Hepatocyte (in vitro differentiated cells): Measurements from ENCODE around the gene PCGF2. TPM values are rescaled to one million over a fixed set of nuclear protein-coding genes. Genes with fewer than 3 reads are reported as not detected.

ENCODE experiments used
- DNase-seq: peaks from one replicate; pipeline ENCODE4 v3.0.0-alpha.2; 2016; ENCODE audit warnings: low spot score
- H2AFZ ChIP-seq: fragments of 200-600 bp; sonication (generic); 2 replicates; pipeline ENCODE4 v1.6.0; 2016; ENCODE audit warnings: antibody characterized with exemption, mild to moderate bottlenecking
- H3K27ac ChIP-seq: fragments of 200-600 bp; sonication (generic); 2 replicates; pipeline ENCODE4 v1.5.1; 2016; ENCODE audit warnings: mild to moderate bottlenecking
- H3K27me3 ChIP-seq: fragments of 200-600 bp; sonication (generic); 2 replicates; pipeline ENCODE4 v1.6.1; 2016
- H3K36me3 ChIP-seq: fragments of 200-600 bp; sonication (generic); replicated peaks from 2 replicates; pipeline ENCODE4 v1.5.1; 2016; ENCODE audit warnings: low read depth; ENCODE audit not compliant: insufficient read depth
- H3K4me1 ChIP-seq: fragments of 200-600 bp; sonication (generic); 2 replicates; pipeline ENCODE4 v1.5.1; 2016; ENCODE audit warnings: mild to moderate bottlenecking, moderate library complexity; ENCODE audit not compliant: insufficient read depth
- H3K4me2 ChIP-seq: fragments of 200-600 bp; sonication (generic); 2 replicates; pipeline ENCODE4 v1.6.0; 2016
- H3K4me3 ChIP-seq: fragments of 200-600 bp; sonication (generic); 2 replicates; pipeline ENCODE4 v1.5.1; 2016; ENCODE audit warnings: mild to moderate bottlenecking
- H3K79me2 ChIP-seq: fragments of 200-600 bp; sonication (generic); 2 replicates; pipeline ENCODE4 v1.6.0; 2017; ENCODE audit warnings: mild to moderate bottlenecking
- H3K9me2 ChIP-seq: fragments of 200-600 bp; sonication (generic); replicated peaks from 2 replicates; pipeline ENCODE4 v1.6.0; 2017; ENCODE audit warnings: mild to moderate bottlenecking; ENCODE audit not compliant: insufficient read depth
- H3K9me3 ChIP-seq: fragments of 200-600 bp; sonication (generic); 2 replicates; pipeline ENCODE4 v1.5.1; 2016; ENCODE audit warnings: low read depth, mild to moderate bottlenecking
- H4K20me1 ChIP-seq: fragments of 200-600 bp; sonication (generic); 2 replicates; pipeline ENCODE4 v1.6.0; 2016; ENCODE audit warnings: mild to moderate bottlenecking; ENCODE audit not compliant: insufficient read depth, poor library complexity, severe bottlenecking
- CTCF ChIP-seq: fragments of 200-600 bp; sonication (generic); IDR thresholded peaks from 2 replicates; pipeline ENCODE4 v1.5.1; 2016; ENCODE audit warnings: antibody characterized with exemption, mild to moderate bottlenecking; ENCODE audit not compliant: poor library complexity
- EZH2 ChIP-seq: fragments of 200-600 bp; sonication (generic); IDR thresholded peaks from 2 replicates; pipeline ENCODE4 v1.6.1; 2016; ENCODE audit warnings: antibody characterized with exemption, mild to moderate bottlenecking, borderline replicate concordance
- EZH2phosphoT487 ChIP-seq: fragments of 200-600 bp; sonication (generic); IDR thresholded peaks from one replicate; pipeline ENCODE4 v1.6.1; 2018; ENCODE audit warnings: antibody characterized with exemption, mild to moderate bottlenecking, low read depth, moderate library complexity; ENCODE audit not compliant: unreplicated experiment, severe bottlenecking
- WGBS: methylation state at CpG from one replicate; pipeline ENCODE4 v1.1.6; 2016; ENCODE audit warnings: low lambda C conversion rate; ENCODE audit errors: missing lambda C conversion rate; 5-methylcytosine and 5-hydroxymethylcytosine counted together
- polyA plus RNA-seq: library from polyadenylated mRNA; unstranded; fragments of >200 nt; fragmentation: Nextera tagmentation; extraction: Ambion mirVana; gene quantifications from 2 replicates; pipeline ENCODE4 v1.2.1, GENCODE V29; 2016
- total RNA-seq: library from RNA; depleted of rRNA; stranded (reverse); fragments of >200 nt; gene quantifications from 2 replicates; pipeline ENCODE4 v1.2.3, GENCODE V29; 2014

The PCGF2 gene
- total RNA-seq (7.2 and 8.7 TPM in 2 replicates), polyA plus RNA-seq (11.0 and 13.0 TPM in 2 replicates)

GRCh38 chr17:38748149-38748891 lies at the start of gene PCGF2:
Gene PCGF2 (minus strand): TSS chr17:38748336. CDS start chr17:38740402, 7,934 bp downstream.
- peak within 1 kb of the TSS; percentile 97 for H3K27ac ChIP-seq
- H2AFZ ChIP-seq, result peak within 1 kb of the TSS; percentile 86
- peak; percentile 96 for DNase-seq
- H3K27me3 ChIP-seq, result no peaks in the 10 kb centered on the region
- WGBS, result under 1% methylated on average over 22 of the region's 47 CpGs
- H4K20me1 ChIP-seq, result peaks cover 29% of the 10 kb centered on the region
- peak within 1 kb of the TSS; percentile 96 for H3K4me3 ChIP-seq
- H3K79me2 ChIP-seq, result peaks cover 53% of the 10 kb centered on the region
- TF ChIP-seq CTCF, result no peak
- TF ChIP-seq EZH2, result no peak
- TF ChIP-seq EZH2phosphoT487, result no peak
- peak within 1 kb of the TSS; percentile 99 for H3K4me2 ChIP-seq
- H3K36me3 ChIP-seq, result no peaks in the 10 kb centered on the region
- no peaks in the 10 kb centered on the region for H3K9me3 ChIP-seq
- H3K9me2 ChIP-seq, result no peaks in the 10 kb centered on the region
- peaks cover 42% of the 10 kb centered on the region for H3K4me1 ChIP-seq

DNA sequence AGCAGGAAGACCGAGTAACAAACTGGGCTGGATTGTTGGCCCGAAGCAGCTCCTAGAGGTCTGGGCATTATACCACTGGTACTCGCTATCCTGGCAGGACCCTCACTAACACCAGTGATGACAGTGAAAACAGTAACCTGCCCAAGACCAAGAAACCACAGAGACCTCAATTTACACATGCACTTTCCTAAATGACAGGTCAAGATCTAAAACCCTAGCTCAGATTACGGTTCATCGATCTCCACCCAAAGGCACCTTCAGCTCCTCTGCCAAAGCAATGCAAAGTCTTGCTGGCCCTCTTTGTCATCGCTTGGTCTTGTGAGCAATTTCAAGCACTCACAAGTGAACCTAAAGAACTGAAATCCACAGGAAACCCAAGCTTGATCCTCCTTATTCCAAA lies 49.7 kb upstream of the PCGF2 start:
- Histone ChIP-seq H3K36me3 (no peaks in the 10 kb centered on the region), H3K4me2 (peak overlapping the region; percentile 85), H3K79me2 (peaks cover 62% of the 10 kb centered on the region), H2AFZ (no peak overlapping the region), H4K20me1 (peaks cover 35% of the 10 kb centered on the region), H3K27me3 (no peaks in the 10 kb centered on the region), H3K9me3 (no peaks in the 10 kb centered on the region), H3K9me2 (no peaks in the 10 kb centered on the region), H3K27ac (peak overlapping the region; percentile 100), H3K4me1 (peaks cover 22% of the 10 kb centered on the region), H3K4me3 (peak overlapping the region; percentile 15)
- WGBS, result 84% methylated on average over 6 of the region's 6 CpGs
- DNase-seq, result no peak
- TF ChIP-seq EZH2, result no peak
- TF ChIP-seq CTCF, result no peak
- no peak for TF ChIP-seq EZH2phosphoT487

GRCh38 chr17:38797158-38797490 lies 49.0 kb upstream of the PCGF2 start:
- peak overlapping the region; percentile 100 for H3K27ac ChIP-seq
- peak overlapping the region; percentile 85 for H3K4me2 ChIP-seq
- H3K36me3 ChIP-seq, result no peaks in the 10 kb centered on the region
- H3K9me2 ChIP-seq, result no peaks in the 10 kb centered on the region
- H2AFZ ChIP-seq, result no peak overlapping the region
- no peaks in the 10 kb centered on the region for H3K27me3 ChIP-seq
- DNase-seq, result no peak
- no peak for TF ChIP-seq EZH2
- no peak for TF ChIP-seq EZH2phosphoT487
- no peak for TF ChIP-seq CTCF
- H3K4me3 ChIP-seq, result no peak overlapping the region
- 83% methylated on average over 5 of the region's 5 CpGs for WGBS
- no peaks in the 10 kb centered on the region for H3K9me3 ChIP-seq
- peaks cover 40% of the 10 kb centered on the region for H4K20me1 ChIP-seq
- H3K4me1 ChIP-seq, result peaks cover 22% of the 10 kb centered on the region
- peaks cover 69% of the 10 kb centered on the region for H3K79me2 ChIP-seq
